RPMI7951 (cell line): ENCODE data around the gene CLDN2. TPM values are rescaled to one million over a fixed set of nuclear protein-coding genes. Genes with fewer than 3 reads are reported as not detected.
"Not testable (repeated sequence)": the region's sequence is repeated elsewhere in the genome, so short reads cannot be mapped to it uniquely, and the experiment has no call there.

Experiments
- DNase-seq: peaks from one replicate; pipeline ENCODE4 v3.0.0-alpha.2; 2012; ENCODE audit warnings: low read depth
- total RNA-seq: library from RNA; depleted of rRNA; stranded (reverse); fragments of >200 nt; shearing (Covaris generic); gene quantifications from 2 replicates; pipeline ENCODE4 v1.2.3, GENCODE V29; 2014; rRNA removed

CLDN2 gene
- total RNA-seq, result not detected in 2 replicates

GRCh38 chrX:106919932-106920452 is at the start of gene CLDN2:
CLDN2 (plus strand) TSS chrX:106920402; CDS start chrX:106928229, 7,827 bp downstream.
- DNase-seq, result no peak

- not testable (repeated sequence) for DNase-seq
Observed at GRCh38 chrX:106872796-106873195, 47.4 kb upstream of the CLDN2 start.

- DNase-seq, result no peak
Observed at GRCh38 chrX:106874075-106874474, 46.1 kb upstream of the CLDN2 start.

GRCh38 chrX:106875151-106875550 is 45.1 kb upstream of the CLDN2 start:
- DNase-seq, result no peak

GRCh38 chrX:106889468-106889867 is 30.7 kb upstream of the CLDN2 start:
- no peak for DNase-seq

GRCh38 chrX:106891762-106892460 is 28.3 kb upstream of the CLDN2 start:
- DNase-seq, result no peak

- DNase-seq, result peak; percentile 63
Observed at GRCh38 chrX:106894392-106894909, 25.8 kb upstream of the CLDN2 start.

- peak; percentile 82 for DNase-seq
Observed at GRCh38 chrX:106894978-106895452, 25.2 kb upstream of the CLDN2 start.

GRCh38 chrX:106897259-106897658 is 22.9 kb upstream of the CLDN2 start:
- DNase-seq, result peak; percentile 49

- DNase-seq, result peak; percentile 47
Observed at GRCh38 chrX:106898462-106898861, 21.7 kb upstream of the CLDN2 start.

GRCh38 chrX:106899276-106899675 is 20.9 kb upstream of the CLDN2 start:
- peak; percentile 29 for DNase-seq

- no peak for DNase-seq
Observed at GRCh38 chrX:106899841-106900240, 20.4 kb upstream of the CLDN2 start.

- no peak for DNase-seq
Observed at GRCh38 chrX:106901341-106901740, 18.9 kb upstream of the CLDN2 start.

GRCh38 chrX:106901781-106902219 is 18.4 kb upstream of the CLDN2 start:
- DNase-seq, result no peak

GRCh38 chrX:106902684-106903083 is 17.5 kb upstream of the CLDN2 start:
- DNase-seq, result no peak

GRCh38 chrX:106903291-106903824 is 16.8 kb upstream of the CLDN2 start, which contains the start of gene RIPPLY1:
RIPPLY1 (minus strand) TSS chrX:106903341; CDS start chrX:106903287, 54 bp downstream.
- no peak for DNase-seq

GRCh38 chrX:106903856-106904528 is 16.2 kb upstream of the CLDN2 start:
- no peak for DNase-seq

GRCh38 chrX:106905064-106905708 is 15.0 kb upstream of the CLDN2 start:
- no peak for DNase-seq

- DNase-seq, result no peak
Observed at GRCh38 chrX:106906361-106906760, 13.8 kb upstream of the CLDN2 start.

GRCh38 chrX:106912864-106913263 is 7.3 kb upstream of the CLDN2 start:
- no peak for DNase-seq

- DNase-seq, result peak; percentile 84
Observed at GRCh38 chrX:106917830-106918500, 2.2 kb upstream of the CLDN2 start.
